Prostate gland (tissue), 2 donors: ENCODE results near the gene SYNM. TPM values are rescaled to one million over a fixed set of nuclear protein-coding genes. Genes with fewer than 3 reads are reported as not detected.

Source experiments
- DNase-seq: peaks from one replicate; pipeline ENCODE4 v3.0.0-alpha.2; 2019; ENCODE audit warnings: low spot score
- H3K27ac ChIP-seq, 2 donors: fragments of 200-600 bp; sonication (generic); 2 replicates each; pipeline ENCODE4 v1.5.1; 2017 to 2019
- H3K27me3 ChIP-seq: fragments of 200-600 bp; sonication (generic); replicated peaks from 2 replicates; pipeline ENCODE4 v1.5.1; 2019; ENCODE audit not compliant: insufficient read depth
- H3K36me3 ChIP-seq, 2 donors: fragments of 200-600 bp; sonication (generic); 1 replicate in 1 of 2; 2 replicates in 1 of 2; pipeline versions ENCODE4 v1.5.1 to v1.8.1; 2017 to 2019
- H3K4me1 ChIP-seq: fragments of 200-600 bp; sonication (generic); replicated peaks from 2 replicates; pipeline ENCODE4 v1.5.1; 2019
- H3K4me3 ChIP-seq, 2 donors: fragments of 200-600 bp; sonication (generic); 2 replicates each; pipeline ENCODE4 v1.5.1; 2017 to 2019
- H3K9me3 ChIP-seq: fragments of 200-600 bp; sonication (generic); 2 replicates; pipeline ENCODE4 v1.5.1; 2017
- POLR2A ChIP-seq: fragments of 450-650 bp; IDR thresholded peaks from one replicate; pipeline ENCODE4 v1.6.1; 2016; ENCODE audit warnings: antibody characterized with exemption, mild to moderate bottlenecking
- POLR2AphosphoS5 ChIP-seq: sonication (generic); formaldehyde crosslinking; IDR thresholded peaks from one replicate; pipeline ENCODE4 v1.6.1; 2017; ENCODE audit warnings: antibody characterized with exemption
- WGBS: methylation state at CpG from one replicate; pipeline ENCODE4 v1.1.5; 2018; 5-methylcytosine and 5-hydroxymethylcytosine counted together
- intact Hi-C: fragments of 100-400 bp; cut with DNase I; formaldehyde crosslinking; loops from one replicate; pipeline ENCODE4 v1.14.2; 2022
- total RNA-seq, 2 donors: library from RNA; depleted of rRNA; stranded (reverse); fragments of >200 nt; gene quantifications; one replicate each; pipeline ENCODE4 v1.1.0, GENCODE V29; 2016
- TF ChIP-seq, protein P1 (sequence below), 4 experiments: fragments of 200-600 bp in 2 of 4; fragments of 450-650 bp in 2 of 4; sonication (generic) in 2 of 4; IDR thresholded peaks; 1 replicate in 3 of 4; 2 replicates in 1 of 4; pipeline ENCODE4 v1.5.1; 2016 to 2019; ENCODE audit warnings: antibody characterized with exemption in 4 of 4, mild to moderate bottlenecking in 2 of 4, moderate library complexity in 2 of 4

Gene SYNM
- total RNA-seq, 2 donors from 2014 or later, result 181 to 185 TPM

DNA sequence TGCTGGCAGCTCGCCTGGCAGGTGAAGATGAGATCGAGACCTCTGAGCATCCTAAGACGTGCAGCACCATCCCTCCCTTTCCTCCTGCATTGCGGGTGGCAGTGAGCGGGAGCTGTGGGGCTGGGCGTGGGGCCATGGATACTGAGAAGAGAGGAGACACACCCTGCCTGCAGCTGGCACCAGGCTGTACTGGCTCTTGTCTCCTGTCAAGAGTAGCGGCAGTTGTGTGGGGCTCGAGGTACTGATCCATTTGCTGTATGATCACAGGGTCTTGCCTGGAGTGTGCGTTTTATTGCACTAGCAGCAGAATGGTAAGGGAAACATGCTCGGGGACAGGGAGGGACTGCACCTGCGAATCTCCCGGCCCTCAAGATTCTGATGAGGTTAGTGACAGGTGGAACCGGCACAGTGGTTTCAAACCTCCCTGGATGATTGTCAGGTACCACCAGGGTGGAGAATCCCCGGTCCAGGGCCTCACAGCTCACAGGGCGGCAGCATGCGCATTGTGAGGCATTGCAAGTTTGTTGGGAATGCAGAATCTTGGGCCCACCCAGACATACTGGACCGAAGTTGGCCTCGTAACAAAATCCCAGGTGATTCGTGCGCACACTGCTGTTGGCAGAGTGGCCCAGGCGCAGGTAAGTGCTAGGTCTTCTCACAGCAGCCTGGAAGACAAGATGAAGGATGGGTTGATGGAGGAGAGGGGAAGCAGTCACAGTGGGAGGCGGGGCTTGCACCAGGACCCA, 14.1 kb downstream of the SYNM start:
- intact Hi-C loops, result no loop called here
- Histone ChIP-seq H3K27ac (no peak overlapping the region), H3K4me1 (peaks cover 3% of the 10 kb centered on the region), H3K9me3 (no peaks in the 10 kb centered on the region), H3K36me3 (peaks cover 0 to 3% of the 10 kb centered on the region in 2 donors), H3K27me3 (no peaks in the 10 kb centered on the region), H3K4me3 (no peak overlapping the region)
- TF ChIP-seq POLR2A (no peak), POLR2AphosphoS5 (no peak)
- TF ChIP-seq, protein P1, sequence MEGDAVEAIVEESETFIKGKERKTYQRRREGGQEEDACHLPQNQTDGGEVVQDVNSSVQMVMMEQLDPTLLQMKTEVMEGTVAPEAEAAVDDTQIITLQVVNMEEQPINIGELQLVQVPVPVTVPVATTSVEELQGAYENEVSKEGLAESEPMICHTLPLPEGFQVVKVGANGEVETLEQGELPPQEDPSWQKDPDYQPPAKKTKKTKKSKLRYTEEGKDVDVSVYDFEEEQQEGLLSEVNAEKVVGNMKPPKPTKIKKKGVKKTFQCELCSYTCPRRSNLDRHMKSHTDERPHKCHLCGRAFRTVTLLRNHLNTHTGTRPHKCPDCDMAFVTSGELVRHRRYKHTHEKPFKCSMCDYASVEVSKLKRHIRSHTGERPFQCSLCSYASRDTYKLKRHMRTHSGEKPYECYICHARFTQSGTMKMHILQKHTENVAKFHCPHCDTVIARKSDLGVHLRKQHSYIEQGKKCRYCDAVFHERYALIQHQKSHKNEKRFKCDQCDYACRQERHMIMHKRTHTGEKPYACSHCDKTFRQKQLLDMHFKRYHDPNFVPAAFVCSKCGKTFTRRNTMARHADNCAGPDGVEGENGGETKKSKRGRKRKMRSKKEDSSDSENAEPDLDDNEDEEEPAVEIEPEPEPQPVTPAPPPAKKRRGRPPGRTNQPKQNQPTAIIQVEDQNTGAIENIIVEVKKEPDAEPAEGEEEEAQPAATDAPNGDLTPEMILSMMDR (IDR thresholded peaks at IDR 0.05), result no peak
- no peak for DNase-seq
- WGBS, result 85% methylated on average over 22 of the region's 22 CpGs

DNA sequence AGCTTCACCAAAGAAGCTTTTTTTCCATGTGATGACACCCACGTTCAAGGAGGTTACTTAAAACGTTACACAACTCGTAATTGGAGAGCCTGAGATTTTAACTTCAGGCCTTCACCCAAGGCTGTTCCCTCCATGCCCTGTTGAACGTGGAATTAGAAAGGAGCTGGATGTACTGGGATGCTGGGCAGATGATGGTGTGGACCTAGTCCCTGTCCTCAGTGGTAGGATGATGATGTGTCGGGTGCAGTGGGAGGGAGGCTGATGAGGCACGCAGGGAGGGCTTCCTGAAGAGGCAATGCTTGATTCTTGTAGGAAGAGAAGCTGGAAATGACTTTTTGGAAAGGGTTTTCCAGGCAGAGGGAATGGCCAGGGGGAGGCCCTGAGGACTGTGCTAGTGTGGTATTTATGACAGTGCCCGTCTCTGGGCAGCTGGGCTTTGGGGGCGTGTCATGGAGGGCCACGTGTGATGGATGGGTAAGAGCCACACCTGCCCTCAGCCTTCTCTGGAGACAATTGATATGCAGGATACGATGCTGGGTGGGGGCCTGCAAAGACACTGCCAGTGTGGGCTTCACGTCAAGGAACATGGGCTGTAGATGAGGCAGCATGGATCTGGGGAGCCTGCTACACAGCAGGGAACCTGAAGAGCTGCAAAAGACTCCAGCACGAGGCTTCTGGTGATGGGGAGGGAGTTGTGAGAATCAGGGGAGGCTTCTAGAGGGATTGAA, 15.3 kb downstream of the SYNM start:
- 73% methylated on average over 12 of the region's 12 CpGs for WGBS
- no peaks in the 10 kb centered on the region for H3K27me3 ChIP-seq
- H3K36me3 ChIP-seq, result peaks cover 0 to 3% of the 10 kb centered on the region in 2 donors
- no peaks in the 10 kb centered on the region for H3K9me3 ChIP-seq
- intact Hi-C loops, result loop anchor here (5.0 kb wide), 2 partner anchors 52 to 92 kb away; no protein-coding TSS in a partner anchor
- DNase-seq, result no peak
- H3K4me3 ChIP-seq, result no peak overlapping the region
- TF ChIP-seq, protein P1 (IDR thresholded peaks at IDR 0.05), result no peak
- TF ChIP-seq POLR2A, result no peak
- TF ChIP-seq POLR2AphosphoS5, result no peak
- H3K27ac ChIP-seq, result peak overlapping the region in 1 of 2 donors; percentile 69
- peaks cover 7% of the 10 kb centered on the region for H3K4me1 ChIP-seq

DNA sequence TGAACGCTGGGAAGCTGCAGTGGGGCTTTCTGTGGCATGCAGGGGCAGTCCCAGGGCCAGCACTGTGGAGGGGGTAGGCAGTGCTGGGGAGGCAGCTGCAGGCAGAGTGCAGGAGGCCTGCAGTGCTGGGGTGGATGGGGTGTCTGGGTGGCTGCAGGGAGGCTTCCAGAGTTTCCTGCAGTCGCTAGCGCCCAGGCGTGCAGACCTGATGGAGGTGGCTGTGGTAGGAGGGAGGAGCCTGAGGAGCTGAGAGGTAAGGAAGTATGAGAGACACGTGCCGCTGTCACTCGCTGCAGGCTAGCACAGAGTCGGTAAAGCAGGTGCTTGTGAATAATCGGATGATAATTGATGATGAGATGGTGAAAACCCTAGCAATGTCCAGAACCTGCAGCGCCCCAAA, 16.3 kb downstream of the SYNM start:
- 85% methylated on average over 10 of the region's 10 CpGs for WGBS
- Histone ChIP-seq H3K27ac (peak overlapping the region in 1 of 2 donors; percentile 69), H3K4me1 (peaks cover 7% of the 10 kb centered on the region), H3K4me3 (no peak overlapping the region), H3K27me3 (no peaks in the 10 kb centered on the region), H3K36me3 (peaks cover 0 to 3% of the 10 kb centered on the region in 2 donors), H3K9me3 (no peaks in the 10 kb centered on the region)
- DNase-seq, result no peak
- TF ChIP-seq, protein P1 (IDR thresholded peaks at IDR 0.05), result no peak
- TF ChIP-seq POLR2A (no peak), POLR2AphosphoS5 (no peak)
- intact Hi-C loops, result loop anchor here (5.0 kb wide), 2 partner anchors 51 to 91 kb away; no protein-coding TSS in a partner anchor

DNA sequence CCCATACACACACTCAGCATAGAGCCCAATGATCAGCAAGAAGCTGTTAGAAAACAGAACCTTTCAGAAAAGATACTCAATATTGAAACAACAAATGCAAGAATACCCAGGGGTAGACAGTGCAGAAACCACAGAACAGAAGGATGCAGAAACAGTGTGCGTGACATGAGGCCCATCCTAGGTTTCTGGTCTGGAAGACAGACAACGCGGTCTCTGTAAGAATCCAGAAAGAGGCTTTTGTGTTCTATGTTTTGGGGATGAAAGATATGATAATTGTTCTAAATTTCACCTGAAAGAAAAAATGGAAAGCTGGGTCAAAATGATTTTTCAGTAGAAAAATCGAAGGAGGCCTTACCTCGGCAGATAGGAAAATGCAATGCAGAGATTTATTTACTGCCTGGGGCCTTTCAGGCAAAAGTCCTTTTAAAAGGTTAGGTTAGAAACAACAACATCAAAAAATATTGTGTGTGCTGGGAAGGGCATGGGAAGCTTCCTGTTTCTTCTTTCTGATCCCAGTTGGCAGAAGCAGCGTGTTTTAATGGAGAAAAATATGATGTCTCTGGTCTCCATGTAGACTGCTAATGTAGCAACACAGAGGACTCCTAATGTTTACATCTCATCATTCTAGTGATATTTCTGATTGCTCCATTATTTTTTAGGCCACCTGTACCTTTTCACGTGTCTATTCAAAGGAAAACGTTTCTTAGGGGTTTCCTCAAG, 17.0 kb downstream of the SYNM start:
- H3K9me3 ChIP-seq, result no peaks in the 10 kb centered on the region
- DNase-seq, result no peak
- whole genome bisulfite sequencing, result 77% methylated on average over 8 of the region's 8 CpGs

More for the DNA sequence above, 17.0 kb downstream of the SYNM start:
- H3K27ac ChIP-seq, result peak overlapping the region; percentile 69 to 77
- H3K4me3 ChIP-seq, result no peak overlapping the region
- peaks cover 0 to 3% of the 10 kb centered on the region in 2 donors for H3K36me3 ChIP-seq
- TF ChIP-seq, protein P1 (IDR thresholded peaks at IDR 0.05), result no peak
- TF ChIP-seq POLR2A (no peak), POLR2AphosphoS5 (no peak)
- peaks cover 7% of the 10 kb centered on the region for H3K4me1 ChIP-seq
- intact Hi-C loops, result loop anchor here (5.0 kb wide), 2 partner anchors 50 to 90 kb away; no protein-coding TSS in a partner anchor
- H3K27me3 ChIP-seq, result no peaks in the 10 kb centered on the region
